ENCODE data around the gene EFNA2. TPM values are rescaled to one million over a fixed set of nuclear protein-coding genes. Genes with fewer than 3 reads are reported as not detected.

The EFNA2 gene
- total and polyA plus RNA-seq, 2 experiments from 2014 or later, result 0.34 to 13.0 TPM

- no peak for TF ChIP-seq CTCF (IDR thresholded peaks at IDR 0.05; ENCODE audit: low read depth, low read length)
- H3K4me3 ChIP-seq, result no peak overlapping the region
- H3K27me3 ChIP-seq, result peaks cover 6% of the 10 kb centered on the region
Measured at GRCh38 chr19:1296078-1296477, 10.4 kb downstream of the EFNA2 start.

DNA sequence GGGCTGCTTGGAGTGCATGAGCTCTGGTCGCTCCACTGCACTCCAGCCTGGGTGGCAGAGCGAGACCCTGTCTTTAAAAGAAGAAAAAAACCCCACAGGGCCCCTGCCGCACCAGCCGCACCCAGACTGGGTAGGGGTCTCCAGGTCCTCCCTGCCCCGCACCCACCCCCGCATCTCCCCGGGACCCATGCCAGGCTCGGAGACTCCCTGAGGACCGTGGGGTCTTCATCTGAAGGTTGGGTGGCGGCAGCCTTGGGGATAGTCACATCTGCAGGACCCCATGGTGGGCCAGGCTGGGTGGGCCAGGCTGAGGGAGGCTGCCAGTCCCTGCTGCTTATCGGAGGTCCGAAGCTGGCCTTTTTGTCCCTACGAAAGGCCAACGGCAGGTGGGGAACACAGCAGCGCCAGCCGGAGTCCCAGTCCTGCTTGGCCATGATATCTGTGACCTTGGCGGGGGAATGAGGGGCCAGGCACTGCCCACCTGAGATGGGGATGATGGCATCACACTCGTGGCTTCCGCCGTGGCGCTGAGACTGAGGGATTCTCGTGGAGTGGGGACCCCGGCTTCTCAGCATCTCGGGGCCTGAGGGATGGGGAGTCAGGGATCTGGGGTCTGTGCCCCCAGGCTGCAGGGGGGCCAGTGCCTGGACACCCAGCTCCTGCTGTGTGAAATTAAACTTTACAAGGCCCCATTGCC is 11.1 kb downstream of the EFNA2 start:
- H3K9me3 ChIP-seq (ENCODE audit: low read depth), result no peaks in the 10 kb centered on the region
- no peak overlapping the region for H3K4me3 ChIP-seq
- H3K27me3 ChIP-seq, result peaks cover 6% of the 10 kb centered on the region
- no peak overlapping the region for H3K27ac ChIP-seq
- no peaks in the 10 kb centered on the region for H3K36me3 ChIP-seq
- no peaks in the 10 kb centered on the region for H3K4me1 ChIP-seq (ENCODE audit: low read depth)
- no peak for DNase-seq (ENCODE audit: low read depth in 1 of 2, low spot score in 1 of 2)
- no peak for TF ChIP-seq CTCF (IDR thresholded peaks at IDR 0.05; ENCODE audit: low read depth, low read length)

More at GRCh38 chr19:1296078-1296477, 10.4 kb downstream of the EFNA2 start:
- Histone ChIP-seq H3K4me1 (ENCODE audit: low read depth) (no peaks in the 10 kb centered on the region), H3K9me3 (ENCODE audit: low read depth) (no peaks in the 10 kb centered on the region), H3K27ac (no peak overlapping the region), H3K36me3 (no peaks in the 10 kb centered on the region)
- no peak for DNase-seq (ENCODE audit: low read depth in 1 of 2, low spot score in 1 of 2)

DNA sequence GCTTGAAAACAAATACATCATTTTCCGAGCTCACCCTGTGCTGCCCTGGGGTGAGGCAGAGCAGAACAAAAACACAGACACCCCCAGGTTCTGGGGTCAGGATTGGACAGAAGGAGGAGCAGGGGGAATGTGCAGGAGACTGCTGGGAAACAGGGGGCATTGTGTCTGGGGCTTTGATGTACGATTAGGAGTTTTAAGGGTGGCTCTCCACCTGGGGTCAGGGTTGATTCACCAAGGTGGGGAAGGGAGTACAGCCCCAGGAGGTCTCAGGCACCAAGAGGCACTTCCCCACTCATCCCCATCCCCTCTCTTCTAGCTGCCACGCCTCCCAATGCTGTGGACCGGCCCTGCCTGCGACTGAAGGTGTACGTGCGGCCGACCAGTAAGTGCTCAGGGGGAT is 12.6 kb downstream of the EFNA2 start:
- no peak overlapping the region for H3K4me3 ChIP-seq
- H3K9me3 ChIP-seq (ENCODE audit: low read depth), result no peaks in the 10 kb centered on the region
- DNase-seq (ENCODE audit: low read depth in 1 of 2, low spot score in 1 of 2), result no peak
- TF ChIP-seq CTCF (IDR thresholded peaks at IDR 0.05; ENCODE audit: low read depth, low read length), result no peak
- no peaks in the 10 kb centered on the region for H3K36me3 ChIP-seq
- H3K27ac ChIP-seq, result no peak overlapping the region
- H3K4me1 ChIP-seq (ENCODE audit: low read depth), result no peaks in the 10 kb centered on the region
- H3K27me3 ChIP-seq, result peaks cover 6% of the 10 kb centered on the region

GRCh38 chr19:1299801-1300200 is 14.1 kb downstream of the EFNA2 start:
- H3K4me3 ChIP-seq, result no peak overlapping the region
- no peaks in the 10 kb centered on the region for H3K4me1 ChIP-seq (ENCODE audit: low read depth)
- TF ChIP-seq CTCF (IDR thresholded peaks at IDR 0.05; ENCODE audit: low read depth, low read length), result no peak
- H3K27me3 ChIP-seq, result peaks cover 6% of the 10 kb centered on the region
- no peak for DNase-seq (ENCODE audit: low read depth in 1 of 2, low spot score in 1 of 2)
- no peaks in the 10 kb centered on the region for H3K36me3 ChIP-seq
- no peaks in the 10 kb centered on the region for H3K9me3 ChIP-seq (ENCODE audit: low read depth)
- no peak overlapping the region for H3K27ac ChIP-seq

- Histone ChIP-seq H3K27ac (no peak overlapping the region), H3K9me3 (ENCODE audit: low read depth) (no peaks in the 10 kb centered on the region), H3K27me3 (no peaks in the 10 kb centered on the region), H3K4me1 (ENCODE audit: low read depth) (no peaks in the 10 kb centered on the region), H3K4me3 (no peak overlapping the region), H3K36me3 (no peaks in the 10 kb centered on the region)
- TF ChIP-seq CTCF (IDR thresholded peaks at IDR 0.05; ENCODE audit: low read depth, low read length), result no peak
- DNase-seq (ENCODE audit: low read depth in 1 of 2, low spot score in 1 of 2), result no peak
Measured at GRCh38 chr19:1300744-1301490, 15.2 kb downstream of the EFNA2 start.
